HepG2 (cell line): ENCODE results near the gene ZC3H7B. TPM values are rescaled to one million over a fixed set of nuclear protein-coding genes. Genes with fewer than 3 reads are reported as not detected.

Source experiments
- ATAC-seq: fragments of 200-7000 bp; cut with Tn5 transposase; 3 replicates; pipeline ENCODE4 v1.9.1; 2020; ENCODE audit warnings: mild to moderate bottlenecking, moderate library complexity
- BruUV-seq: library from RNA; stranded (reverse); fragments of 400-500 nt; replicated peaks from 2 replicates; lab custom pipeline; 2021; lab: Mats Ljungman, UMichigan
- CTCF ChIA-PET: fragments of 300-600 bp; formaldehyde crosslinking; extraction: SDS; loops from one replicate; lab custom pipeline; 2021; ENCODE audit warnings: low total read pairs, inconsistent platforms, low intra/inter-chr PET ratio; lab: Yijun Ruan, JAX
- POLR2A ChIA-PET: fragments of 350-600 bp; sonication (Branson Sonifier 250); formaldehyde crosslinking; loops from one replicate; lab custom pipeline; 2020; ENCODE audit warnings: antibody characterized with exemption, inconsistent platforms; lab: Yijun Ruan, JAX
- DNase-seq: peaks from one replicate; pipeline ENCODE4 v3.0.0-alpha.2; 2015; ENCODE audit warnings: low spot score
- FAIRE-seq: peaks from 3 replicates; lab custom pipeline; 2011; peaks lifted over from hg19 to GRCh38; lab: Jason Lieb, UNC
- H2AFZ ChIP-seq: one replicate; pipeline ENCODE4 v1.6.1; 2011; ENCODE audit warnings: low read length, inconsistent platforms
- H3K27ac ChIP-seq: fragments of 300-600 bp; 3 replicates; pipeline ENCODE4 v1.8.0; 2011; ENCODE audit warnings: mixed run types, mild to moderate bottlenecking, mixed read lengths, low read length, inconsistent platforms; ENCODE audit not compliant: insufficient read depth; ENCODE audit errors: extremely low read length
- H3K27me3 ChIP-seq, 2 experiments: fragments of 200-600 bp in 1 of 2; 2 replicates in 1 of 2; 3 replicates in 1 of 2; pipeline versions ENCODE4 v1.6.0 to v1.8.0; 2011; ENCODE audit warnings: low read length in 2 of 2, mild to moderate bottlenecking in 2 of 2, moderate library complexity in 2 of 2, inconsistent platforms in 1 of 2; ENCODE audit not compliant: insufficient read depth in 2 of 2, control insufficient read depth in 1 of 2
- H3K36me3 ChIP-seq, 2 experiments: fragments of 200-600 bp in 1 of 2; replicated peaks in 1 of 2; 2 replicates in 1 of 2; 3 replicates in 1 of 2; pipeline versions ENCODE4 v1.5.1 to v1.8.0; 2011; ENCODE audit warnings: low read length in 2 of 2, inconsistent platforms in 1 of 2; ENCODE audit not compliant: insufficient read depth in 2 of 2, control insufficient read depth in 1 of 2
- H3K4me1 ChIP-seq: 2 replicates; pipeline ENCODE4 v1.5.1; 2012; ENCODE audit warnings: low read length, inconsistent platforms; ENCODE audit not compliant: insufficient read depth
- H3K4me2 ChIP-seq: 2 replicates; pipeline ENCODE4 v1.6.0; 2011; ENCODE audit warnings: low read depth, low read length, inconsistent platforms
- H3K4me3 ChIP-seq, 3 experiments: fragments of 200-600 bp in 1 of 3; sonication (generic), shearing (Covaris generic) in 1 of 3; replicated peaks in 1 of 3; 2 replicates each; pipeline ENCODE4 v1.5.1; 2011 to 2016; ENCODE audit warnings: low read length in 3 of 3, inconsistent platforms in 2 of 3, low read depth in 2 of 3, mild to moderate bottlenecking in 2 of 3, control low read depth in 1 of 3, mixed read lengths in 1 of 3; ENCODE audit not compliant: insufficient read depth in 1 of 3
- H3K79me2 ChIP-seq: one replicate; pipeline ENCODE4 v1.6.1; 2011; ENCODE audit warnings: low read length, inconsistent platforms; ENCODE audit not compliant: insufficient read depth
- H3K9ac ChIP-seq: 2 replicates; pipeline ENCODE4 v1.6.0; 2011; ENCODE audit warnings: mild to moderate bottlenecking, low read depth, low read length, inconsistent platforms; ENCODE audit not compliant: insufficient read depth
- H3K9me3 ChIP-seq: 2 replicates; pipeline ENCODE4 v1.5.1; 2012; ENCODE audit warnings: mild to moderate bottlenecking, low read length
- H4K20me1 ChIP-seq: 2 replicates; pipeline ENCODE4 v1.6.0; 2011; ENCODE audit warnings: inconsistent platforms, mild to moderate bottlenecking, low read length, moderate library complexity; ENCODE audit not compliant: insufficient read depth
- BRD4 ChIP-seq: sonication (generic); formaldehyde crosslinking; IDR thresholded peaks from 2 replicates; pipeline ENCODE4 v1.4.0; 2020; ENCODE audit warnings: missing genetic modification reagents
- FOXK2 ChIP-seq: fragments of 450-650 bp; IDR thresholded peaks from 2 replicates; pipeline ENCODE4 v1.6.1; 2016
- HCFC1 ChIP-seq: fragments of 150-350 bp; IDR thresholded peaks from 2 replicates; pipeline ENCODE4 v1.6.1; 2014; ENCODE audit warnings: low read depth, low read length
- HNRNPH1 ChIP-seq: fragments of 200-400 bp; formaldehyde crosslinking; optimal IDR thresholded peaks from 2 replicates; pipeline ENCODE3; 2017; ENCODE audit warnings: mild to moderate bottlenecking, low read depth, low read length
- PHF20 ChIP-seq: sonication (generic); formaldehyde crosslinking; IDR thresholded peaks from 2 replicates; pipeline ENCODE4 v1.5.0; 2020; ENCODE audit warnings: mild to moderate bottlenecking, missing genetic modification reagents
- RBFOX2 ChIP-seq: fragments of 200-400 bp; formaldehyde crosslinking; IDR thresholded peaks from 2 replicates; pipeline ENCODE4 v1.6.1; 2017; ENCODE audit warnings: low read depth, mild to moderate bottlenecking, low read length
- SOX6 ChIP-seq, 2 experiments: fragments of 450-650 bp in 1 of 2; sonication (generic) in 1 of 2; formaldehyde crosslinking in 1 of 2; IDR thresholded peaks; 2 replicates each; pipeline versions ENCODE4 v1.4.0 to v1.6.1; 2017 to 2020; ENCODE audit warnings: antibody characterized with exemption in 1 of 2, mild to moderate bottlenecking in 1 of 2, missing genetic modification reagents in 1 of 2
- YY1 ChIP-seq: IDR thresholded peaks from 2 replicates; pipeline ENCODE4 v1.6.1; 2011; ENCODE audit warnings: low read length, low read depth, moderate library complexity, mild to moderate bottlenecking; ENCODE audit not compliant: insufficient read depth, insufficient replicate concordance
- ZFP36L2 ChIP-seq: sonication (generic); formaldehyde crosslinking; IDR thresholded peaks from 2 replicates; pipeline ENCODE4 v1.4.0; 2020; ENCODE audit warnings: missing genetic modification reagents
- ZNF564 ChIP-seq: sonication (generic); formaldehyde crosslinking; IDR thresholded peaks from 2 replicates; pipeline ENCODE4 v1.8.1; 2023; ENCODE audit warnings: mild to moderate bottlenecking, missing genetic modification reagents
- ZNF644 ChIP-seq: IDR thresholded peaks from 2 replicates; pipeline ENCODE4 v1.6.1; 2016; ENCODE audit warnings: low read depth
- WGBS: methylation state at CpG from one replicate; pipeline ENCODE4 v1.1.6; 2017; ENCODE audit warnings: low lambda C conversion rate; 5-methylcytosine and 5-hydroxymethylcytosine counted together
- in situ Hi-C: cut with HindIII; loops from 2 replicates; pipeline ENCODE4 v1.10.0; 2017; ENCODE audit warnings: low pct_unique_long_range_greater_than_20kb; ENCODE audit not compliant: extremely low pct_ligation_motif_present
- intact Hi-C: fragments of 100-400 bp; cut with micrococcal nuclease; formaldehyde crosslinking; loops from one replicate; pipeline ENCODE4 v1.10.0; 2022; ENCODE audit not compliant: unreplicated experiment
- polyA plus RNA-seq, 8 experiments: library from polyadenylated mRNA; depleted of rRNA in 3 of 8; stranded (reverse) in 7 of 8; unstranded in 1 of 8; fragments of >200 nt; fragmentation: Illumina TruSeq in 4 of 8; extraction: Trizol in 4 of 8; gene quantifications; 2 replicates each; pipeline versions ENCODE4 v1.2.1 to v1.2.3, GENCODE V29; 2011 to 2016; ENCODE audit warnings: low read depth in 4 of 8, missing spikeins in 1 of 8, mixed read lengths in 1 of 8; ENCODE audit not compliant: insufficient read depth in 1 of 8
- total RNA-seq, 5 experiments: library from RNA; depleted of rRNA; stranded (reverse); fragments of >200 nt; fragmentation: Illumina TruSeq; extraction: Trizol; gene quantifications; 2 replicates each; pipeline ENCODE4 v1.2.3, GENCODE V29; 2016; ENCODE audit warnings: low read depth in 1 of 5
- TF ChIP-seq, protein P1 (sequence below): sonication (generic); formaldehyde crosslinking; IDR thresholded peaks from 2 replicates; pipeline ENCODE4 v1.8.0; 2022; ENCODE audit warnings: missing genetic modification reagents, low read depth, mild to moderate bottlenecking, borderline replicate concordance
- TF ChIP-seq, protein P2 (sequence below): sonication (generic); formaldehyde crosslinking; IDR thresholded peaks from 2 replicates; pipeline ENCODE4 v1.8.1; 2023; ENCODE audit warnings: missing genetic modification reagents, mild to moderate bottlenecking, borderline replicate concordance
- TF ChIP-seq, protein P3 (sequence below): sonication (generic); formaldehyde crosslinking; IDR thresholded peaks from 2 replicates; pipeline ENCODE4 v1.5.0; 2020; ENCODE audit warnings: mild to moderate bottlenecking, missing genetic modification reagents, moderate library complexity
- TF ChIP-seq, protein P4 (sequence below): IDR thresholded peaks from 2 replicates; pipeline ENCODE4 v1.6.1; 2012; ENCODE audit warnings: low read depth, low read length, improper control_type of control experiment

The ZC3H7B gene
- total and polyA plus RNA-seq, 2 of the 13 experiments (the other 11 are each of a cell fraction or from before 2014, with no cell fraction given) = 26.4 to 37.2 TPM

DNA sequence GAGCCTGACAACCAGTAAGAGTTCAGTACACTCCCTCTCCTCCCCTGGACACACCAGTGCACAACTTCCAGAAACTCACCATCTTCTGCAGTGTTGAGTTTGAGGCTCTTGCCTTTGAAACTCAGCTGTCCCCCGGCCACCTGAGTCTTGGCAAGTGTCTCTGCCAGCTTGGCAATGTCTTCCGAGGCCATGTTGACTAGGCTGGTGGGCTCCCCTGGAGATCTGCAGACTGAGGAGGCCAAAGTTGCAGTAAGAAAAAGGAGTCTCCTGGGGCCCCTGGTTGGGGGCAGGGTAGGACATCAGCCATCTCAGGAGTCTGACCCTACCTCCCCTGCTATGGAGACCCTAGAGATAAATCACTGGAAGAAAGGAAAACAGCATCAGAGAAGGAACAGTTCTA is 20.5 kb upstream of the ZC3H7B start:
- no peak for TF ChIP-seq PHF20 (CRISPR knock-in tag)
- TF ChIP-seq, protein P1, sequence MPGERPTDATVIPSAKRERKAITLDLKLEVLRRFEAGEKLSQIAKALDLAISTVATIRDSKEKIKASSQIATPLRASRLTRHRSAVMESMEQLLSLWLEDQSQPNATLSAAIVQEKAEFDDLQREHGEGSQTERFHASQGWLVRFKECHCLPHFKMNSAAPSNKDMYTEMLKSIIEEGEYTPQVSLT (CRISPR knock-in tag) = no peak
- no peak for TF ChIP-seq YY1
- TF ChIP-seq BRD4 (CRISPR knock-in tag) = no peak
- TF ChIP-seq HNRNPH1 = no peak
- TF ChIP-seq HCFC1 = no peak
- TF ChIP-seq ZNF564 = no peak
- intact Hi-C loops (loop anchor here (10.0 kb wide), 1 partner anchor 164 kb away; the partner anchor contains the start of gene TOB2), in situ Hi-C loops (no loop called here)
- peaks cover 19% of the 10 kb centered on the region for H3K4me1 ChIP-seq
- CTCF ChIA-PET = no interaction called here
- H2AFZ ChIP-seq = no peak overlapping the region
- FAIRE-seq = no peak
- H3K4me2 ChIP-seq = no peak overlapping the region
- no peak for ATAC-seq
- WGBS = 100% methylated on average over 1 of the region's 2 CpGs
- peaks cover 28% of the 10 kb centered on the region for H3K79me2 ChIP-seq
- peaks cover 12 to 46% of the 10 kb centered on the region in 2 experiments for H3K36me3 ChIP-seq
- H3K9me3 ChIP-seq = no peaks in the 10 kb centered on the region
- BruUV-seq = no TSS peak
- no peak overlapping the region for H3K4me3 ChIP-seq
- no peak overlapping the region for H3K27ac ChIP-seq
- no peaks in the 10 kb centered on the region for H4K20me1 ChIP-seq
- H3K9ac ChIP-seq = no peak overlapping the region
- DNase-seq = no peak
- H3K27me3 ChIP-seq = no peaks in the 10 kb centered on the region; a peak in 1 of 5 replicates
- POLR2A ChIA-PET = no interaction called here

DNA sequence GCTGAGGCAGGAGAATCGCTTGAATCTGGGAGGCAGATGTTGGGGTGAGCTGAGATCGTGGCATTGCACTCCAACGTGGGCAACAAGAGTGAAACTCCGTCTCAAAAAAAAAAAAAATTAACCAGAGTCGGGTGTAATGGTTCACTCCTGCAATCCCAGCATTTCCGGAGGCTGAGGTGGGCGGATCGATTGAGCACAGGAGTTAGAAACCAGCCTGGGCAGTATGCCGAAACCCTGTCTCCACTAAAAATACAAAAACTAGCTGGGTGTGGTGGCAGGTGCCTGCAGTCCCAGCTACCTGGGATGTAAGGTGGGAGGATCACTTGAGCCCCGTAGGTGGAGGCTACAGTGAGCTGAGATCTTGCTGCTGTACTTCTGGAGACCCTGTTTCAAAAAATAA is 16.9 kb upstream of the ZC3H7B start:
- intact Hi-C loops = loop anchor here (10.0 kb wide), 1 partner anchor 160 kb away; the partner anchor contains the start of gene TOB2
- H3K27me3 ChIP-seq = no peaks in the 10 kb centered on the region; a peak in 1 of 5 replicates
- DNase-seq (no peak), FAIRE-seq (no peak), ATAC-seq (no peak)
- H3K4me3 ChIP-seq = peak overlapping the region; percentile 97 to 100 (median 98); a peak in 3 of 6 replicates
- H3K36me3 ChIP-seq = peaks cover 7 to 29% of the 10 kb centered on the region in 2 experiments
- no peak overlapping the region for H2AFZ ChIP-seq
- WGBS = 94% methylated on average over 10 of the region's 10 CpGs
- peak overlapping the region; percentile 11 for H3K27ac ChIP-seq
- H3K4me2 ChIP-seq = peak overlapping the region; percentile 98
- POLR2A ChIA-PET = interaction anchor here (5.6 kb wide), 1 partner anchor 20 kb away, joined by 47 read pairs; the partner anchor contains the start of gene ZC3H7B
- CTCF ChIA-PET = no interaction called here
- no TSS peak for BruUV-seq
- H4K20me1 ChIP-seq = no peaks in the 10 kb centered on the region
- in situ Hi-C loops = no loop called here
- H3K79me2 ChIP-seq = peaks cover 28% of the 10 kb centered on the region
- peak overlapping the region; percentile 94 for H3K9ac ChIP-seq
- no peaks in the 10 kb centered on the region for H3K9me3 ChIP-seq
- H3K4me1 ChIP-seq = peaks cover 42% of the 10 kb centered on the region
- TF ChIP-seq ZFP36L2 (CRISPR knock-in tag) (no peak), SOX6 (IDR thresholded peaks at IDR 0.05) (no peak), SOX6 (CRISPR knock-in tag; IDR thresholded peaks at IDR 0.05) (no peak), FOXK2 (no peak), ZNF644 (no peak), RBFOX2 (no peak)
- TF ChIP-seq, protein P2, sequence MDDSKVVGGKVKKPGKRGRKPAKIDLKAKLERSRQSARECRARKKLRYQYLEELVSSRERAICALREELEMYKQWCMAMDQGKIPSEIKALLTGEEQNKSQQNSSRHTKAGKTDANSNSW (CRISPR knock-in tag) = no peak
- TF ChIP-seq, protein P3, sequence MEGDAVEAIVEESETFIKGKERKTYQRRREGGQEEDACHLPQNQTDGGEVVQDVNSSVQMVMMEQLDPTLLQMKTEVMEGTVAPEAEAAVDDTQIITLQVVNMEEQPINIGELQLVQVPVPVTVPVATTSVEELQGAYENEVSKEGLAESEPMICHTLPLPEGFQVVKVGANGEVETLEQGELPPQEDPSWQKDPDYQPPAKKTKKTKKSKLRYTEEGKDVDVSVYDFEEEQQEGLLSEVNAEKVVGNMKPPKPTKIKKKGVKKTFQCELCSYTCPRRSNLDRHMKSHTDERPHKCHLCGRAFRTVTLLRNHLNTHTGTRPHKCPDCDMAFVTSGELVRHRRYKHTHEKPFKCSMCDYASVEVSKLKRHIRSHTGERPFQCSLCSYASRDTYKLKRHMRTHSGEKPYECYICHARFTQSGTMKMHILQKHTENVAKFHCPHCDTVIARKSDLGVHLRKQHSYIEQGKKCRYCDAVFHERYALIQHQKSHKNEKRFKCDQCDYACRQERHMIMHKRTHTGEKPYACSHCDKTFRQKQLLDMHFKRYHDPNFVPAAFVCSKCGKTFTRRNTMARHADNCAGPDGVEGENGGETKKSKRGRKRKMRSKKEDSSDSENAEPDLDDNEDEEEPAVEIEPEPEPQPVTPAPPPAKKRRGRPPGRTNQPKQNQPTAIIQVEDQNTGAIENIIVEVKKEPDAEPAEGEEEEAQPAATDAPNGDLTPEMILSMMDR (CRISPR knock-in tag) = no peak
- TF ChIP-seq, protein P4, sequence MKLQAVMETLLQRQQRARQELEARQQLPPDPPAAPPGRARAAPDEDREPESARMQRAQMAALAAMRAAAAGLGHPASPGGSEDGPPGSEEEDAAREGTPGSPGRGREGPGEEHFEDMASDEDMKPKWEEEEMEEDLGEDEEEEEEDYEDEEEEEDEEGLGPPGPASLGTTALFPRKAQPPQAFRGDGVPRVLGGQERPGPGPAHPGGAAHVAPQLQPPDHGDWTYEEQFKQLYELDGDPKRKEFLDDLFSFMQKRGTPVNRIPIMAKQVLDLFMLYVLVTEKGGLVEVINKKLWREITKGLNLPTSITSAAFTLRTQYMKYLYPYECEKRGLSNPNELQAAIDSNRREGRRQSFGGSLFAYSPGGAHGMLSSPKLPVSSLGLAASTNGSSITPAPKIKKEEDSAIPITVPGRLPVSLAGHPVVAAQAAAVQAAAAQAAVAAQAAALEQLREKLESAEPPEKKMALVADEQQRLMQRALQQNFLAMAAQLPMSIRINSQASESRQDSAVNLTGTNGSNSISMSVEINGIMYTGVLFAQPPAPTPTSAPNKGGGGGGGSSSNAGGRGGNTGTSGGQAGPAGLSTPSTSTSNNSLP = no peak
